Natural killer cell (primary cell): ENCODE measurements around the gene GNG12. TPM values are rescaled to one million over a fixed set of nuclear protein-coding genes. Genes with fewer than 3 reads are reported as not detected.

Experiments used
- ATAC-seq, 3 donors: fragments of 150-1000 bp in 2 of 3; fragments of 200-7000 bp in 1 of 3; cut with Tn5 transposase; 1 replicate in 1 of 3; 2 replicates in 2 of 3; pipeline ENCODE4 v1.10.0; 2021; ENCODE audit warnings: mild to moderate bottlenecking in 2 of 3, moderate library complexity in 2 of 3
- DNase-seq, 2 donors: peaks; one replicate each; pipeline versions ENCODE4 v3.0.0 to v3.0.0-alpha.2; 2013 to 2021; ENCODE audit warnings: mixed read lengths in 1 of 2
- H3K27ac ChIP-seq: one replicate; pipeline ENCODE4 v1.5.1; 2013; ENCODE audit warnings: mild to moderate bottlenecking, low read length
- H3K27me3 ChIP-seq: one replicate; pipeline ENCODE4 v1.6.1; 2013; ENCODE audit warnings: low read length; ENCODE audit not compliant: control insufficient read depth, insufficient read depth
- H3K36me3 ChIP-seq: one replicate; pipeline ENCODE4 v1.6.1; 2013; ENCODE audit warnings: low read length; ENCODE audit not compliant: control insufficient read depth, insufficient read depth
- H3K4me1 ChIP-seq: one replicate; pipeline ENCODE4 v1.6.1; 2013; ENCODE audit warnings: low read length; ENCODE audit not compliant: control insufficient read depth, insufficient read depth
- H3K4me3 ChIP-seq: one replicate; pipeline ENCODE4 v1.5.1; 2013; ENCODE audit warnings: low read length
- H3K9me3 ChIP-seq: one replicate; pipeline ENCODE4 v1.6.1; 2013; ENCODE audit warnings: low read length; ENCODE audit not compliant: control insufficient read depth, insufficient read depth
- H3K27ac Mint-ChIP-seq, 2 donors: one replicate each; pipeline ENCODE4 v1.8.0; 2022; ENCODE audit warnings: mild to moderate bottlenecking in 2 of 2, mixed read lengths in 2 of 2, moderate library complexity in 1 of 2
- H3K27me3 Mint-ChIP-seq, 2 donors: one replicate each; pipeline ENCODE4 v1.8.0; 2022; ENCODE audit warnings: low read depth in 2 of 2, mixed read lengths in 2 of 2
- H3K36me3 Mint-ChIP-seq: one replicate; pipeline ENCODE4 v1.8.0; 2022; ENCODE audit warnings: mixed read lengths
- H3K4me1 Mint-ChIP-seq, 2 donors: one replicate each; pipeline ENCODE4 v1.8.0; 2022; ENCODE audit warnings: mixed read lengths in 2 of 2
- H3K4me3 Mint-ChIP-seq: one replicate; pipeline ENCODE4 v1.8.0; 2022; ENCODE audit warnings: mild to moderate bottlenecking, moderate library complexity, mixed read lengths
- H3K9me3 Mint-ChIP-seq, 2 donors: one replicate each; pipeline ENCODE4 v1.8.0; 2022; ENCODE audit warnings: mixed read lengths in 2 of 2
- WGBS: methylation state at CpG from one replicate; pipeline ENCODE4 v1.1.7; 2013; ENCODE audit warnings: missing lambda C conversion rate; ENCODE audit not compliant: insufficient coverage; 5-methylcytosine and 5-hydroxymethylcytosine counted together
- intact Hi-C: fragments of 100-400 bp; cut with micrococcal nuclease; formaldehyde crosslinking; loops from one replicate; pipeline ENCODE4 v1.14.2; 2022
- total RNA-seq, 4 donors: library from RNA; stranded (reverse); fragments of 120-200 nt in 1 of 4; gene quantifications; one replicate each; pipeline versions ENCODE4 v1.2.3 to v1.2.4, GENCODE V29; 2013 to 2022
- TF ChIP-seq, protein P1 (sequence below): fragments of 200-600 bp; IDR thresholded peaks from one replicate; pipeline ENCODE4 v1.8.0; 2022; ENCODE audit warnings: antibody characterized with exemption

The GNG12 gene
- total RNA-seq, 3 donors from 2014 or later (not counting 1 experiment from before 2014, with no cell fraction given) = not detected

GRCh38 chr1:67755619-67756018, 77.6 kb downstream of the GNG12 start:
- no peak for ATAC-seq
- Histone ChIP-seq H3K4me1 (no peaks in the 10 kb centered on the region), H3K4me3 (no peak overlapping the region), H3K27ac (no peak overlapping the region), H3K27me3 (no peaks in the 10 kb centered on the region), H3K9me3 (no peaks in the 10 kb centered on the region), H3K36me3 (no peaks in the 10 kb centered on the region)
- TF ChIP-seq, protein P1, sequence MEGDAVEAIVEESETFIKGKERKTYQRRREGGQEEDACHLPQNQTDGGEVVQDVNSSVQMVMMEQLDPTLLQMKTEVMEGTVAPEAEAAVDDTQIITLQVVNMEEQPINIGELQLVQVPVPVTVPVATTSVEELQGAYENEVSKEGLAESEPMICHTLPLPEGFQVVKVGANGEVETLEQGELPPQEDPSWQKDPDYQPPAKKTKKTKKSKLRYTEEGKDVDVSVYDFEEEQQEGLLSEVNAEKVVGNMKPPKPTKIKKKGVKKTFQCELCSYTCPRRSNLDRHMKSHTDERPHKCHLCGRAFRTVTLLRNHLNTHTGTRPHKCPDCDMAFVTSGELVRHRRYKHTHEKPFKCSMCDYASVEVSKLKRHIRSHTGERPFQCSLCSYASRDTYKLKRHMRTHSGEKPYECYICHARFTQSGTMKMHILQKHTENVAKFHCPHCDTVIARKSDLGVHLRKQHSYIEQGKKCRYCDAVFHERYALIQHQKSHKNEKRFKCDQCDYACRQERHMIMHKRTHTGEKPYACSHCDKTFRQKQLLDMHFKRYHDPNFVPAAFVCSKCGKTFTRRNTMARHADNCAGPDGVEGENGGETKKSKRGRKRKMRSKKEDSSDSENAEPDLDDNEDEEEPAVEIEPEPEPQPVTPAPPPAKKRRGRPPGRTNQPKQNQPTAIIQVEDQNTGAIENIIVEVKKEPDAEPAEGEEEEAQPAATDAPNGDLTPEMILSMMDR = no peak
- intact Hi-C loops = no loop called here
- peaks cover 0 to 7% of the 10 kb centered on the region in 2 donors for H3K4me1 Mint-ChIP-seq
- peaks cover 5 to 6% of the 10 kb centered on the region in 2 donors for H3K27me3 Mint-ChIP-seq
- H3K27ac Mint-ChIP-seq = no peak overlapping the region
- H3K9me3 Mint-ChIP-seq = no peaks in the 10 kb centered on the region
- H3K4me3 Mint-ChIP-seq = no peak overlapping the region
- no peaks in the 10 kb centered on the region for H3K36me3 Mint-ChIP-seq
- no peak for DNase-seq
- WGBS = 100% methylated on average over 2 of the region's 2 CpGs

GRCh38 chr1:67755160-67755559, 78.1 kb downstream of the GNG12 start:
- Histone ChIP-seq H3K27me3 (no peaks in the 10 kb centered on the region), H3K9me3 (no peaks in the 10 kb centered on the region), H3K27ac (no peak overlapping the region), H3K36me3 (no peaks in the 10 kb centered on the region), H3K4me1 (no peaks in the 10 kb centered on the region), H3K4me3 (no peak overlapping the region)
- intact Hi-C loops = no loop called here
- Mint-ChIP-seq H3K27ac (no peak overlapping the region), H3K27me3 (peaks cover 6% of the 10 kb centered on the region in 2 donors), H3K36me3 (no peaks in the 10 kb centered on the region), H3K4me1 (peaks cover 0 to 7% of the 10 kb centered on the region in 2 donors), H3K9me3 (no peaks in the 10 kb centered on the region), H3K4me3 (no peak overlapping the region)
- 60% methylated on average over 1 of the region's 2 CpGs for WGBS
- ATAC-seq (no peak), DNase-seq (no peak)
- TF ChIP-seq, protein P1 = no peak

DNA sequence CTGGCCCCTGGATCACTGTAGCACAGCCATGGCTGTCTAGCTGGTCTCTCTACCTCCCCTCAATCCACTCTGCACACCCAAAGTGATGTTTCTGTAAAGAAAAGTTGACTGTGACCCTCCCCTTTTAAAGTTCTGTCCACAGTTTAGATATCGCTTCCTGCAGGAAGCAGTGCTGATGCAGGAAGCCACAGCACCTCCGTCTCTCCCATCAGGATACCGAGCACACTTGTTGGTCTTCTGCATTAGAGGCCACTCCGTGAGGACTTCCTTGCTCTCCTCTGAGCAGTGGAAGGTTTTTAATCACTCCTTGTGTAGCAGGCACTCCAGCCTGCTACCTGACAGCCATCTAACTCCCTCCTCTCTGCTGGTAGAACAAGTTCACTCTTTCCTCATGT, 78.7 kb downstream of the GNG12 start:
- no peak overlapping the region for H3K27ac Mint-ChIP-seq
- WGBS = 56% methylated on average over 4 of the region's 4 CpGs
- Histone ChIP-seq H3K9me3 (no peaks in the 10 kb centered on the region), H3K27ac (no peak overlapping the region), H3K36me3 (no peaks in the 10 kb centered on the region), H3K27me3 (no peaks in the 10 kb centered on the region), H3K4me3 (no peak overlapping the region), H3K4me1 (no peaks in the 10 kb centered on the region)
- no peak overlapping the region for H3K4me3 Mint-ChIP-seq
- no peaks in the 10 kb centered on the region for H3K36me3 Mint-ChIP-seq
- DNase-seq (no peak), ATAC-seq (no peak)
- H3K4me1 Mint-ChIP-seq = peaks cover 0 to 7% of the 10 kb centered on the region in 2 donors
- TF ChIP-seq, protein P1 = no peak
- no peaks in the 10 kb centered on the region for H3K9me3 Mint-ChIP-seq
- peaks cover 11 to 12% of the 10 kb centered on the region in 2 donors for H3K27me3 Mint-ChIP-seq
- intact Hi-C loops = no loop called here

- Mint-ChIP-seq H3K9me3 (no peaks in the 10 kb centered on the region), H3K27ac (no peak overlapping the region), H3K27me3 (peaks cover 11 to 14% of the 10 kb centered on the region in 2 donors), H3K4me1 (peaks cover 0 to 7% of the 10 kb centered on the region in 2 donors), H3K36me3 (no peaks in the 10 kb centered on the region), H3K4me3 (no peak overlapping the region)
- intact Hi-C loops = no loop called here
- no peak for ATAC-seq
- no peak overlapping the region for H3K4me3 ChIP-seq
- H3K9me3 ChIP-seq = no peaks in the 10 kb centered on the region
- 75% methylated on average over 17 of the region's 17 CpGs for WGBS
- H3K27ac ChIP-seq = no peak overlapping the region
- DNase-seq = no peak
- no peaks in the 10 kb centered on the region for H3K4me1 ChIP-seq
- TF ChIP-seq, protein P1 = no peak
- no peaks in the 10 kb centered on the region for H3K27me3 ChIP-seq
- no peaks in the 10 kb centered on the region for H3K36me3 ChIP-seq
Observed at GRCh38 chr1:67753776-67754525, 79.3 kb downstream of the GNG12 start.
